ENCODE data around the gene SUOX. TPM values are rescaled to one million over a fixed set of nuclear protein-coding genes. Genes with fewer than 3 reads are reported as not detected.
"Not testable (repeated sequence)": the region's sequence is repeated elsewhere in the genome, so short reads cannot be mapped to it uniquely, and the experiment has no call there.

The SUOX gene
- total RNA-seq, 1 experiment from 2014 or later, result 20.7 TPM

GRCh38 chr12:56001487-56002100 is 4.5 kb downstream of the SUOX start:
- H3K27ac ChIP-seq (ENCODE audit: low read length), result no peak overlapping the region
- H3K4me1 ChIP-seq (ENCODE audit: control insufficient read depth, insufficient read depth, low read length), result no peaks in the 10 kb centered on the region
- POLR2A ChIA-PET, result interaction anchor here (0.5 kb wide), 1 partner anchor 28 kb away, joined by 5 read pairs; the partner anchor contains the start of gene RAB5B
- no TSS peak for BruUV-seq (replicated peaks)
- intact Hi-C loops (cut with micrococcal nuclease; ENCODE audit: unreplicated experiment) (no loop called here), in situ Hi-C loops (cut with HindIII; ENCODE audit: low pct_unique_long_range_greater_than_20kb, low sequenced_read_pairs) (no loop called here)
- CTCF ChIA-PET, result no interaction called here
- no peak for ATAC-seq
- no peaks in the 10 kb centered on the region for H3K27me3 ChIP-seq (ENCODE audit: control insufficient read depth, insufficient read depth, low read length)
- no peak for TF ChIP-seq TCF7L2 (IDR thresholded peaks at IDR 0.05; ENCODE audit: low read depth, low read length)
- no peak for TF ChIP-seq POLR2AphosphoS5 (IDR thresholded peaks at IDR 0.05; ENCODE audit: low read depth, low read length)
- no peak for TF ChIP-seq CTCF (IDR thresholded peaks at IDR 0.05)
- no peak for TF ChIP-seq REST (IDR thresholded peaks at IDR 0.05; ENCODE audit: insufficient read depth in 1 of 2, low read depth in 2 of 2, low read length in 1 of 2)
- TF ChIP-seq SIN3A (IDR thresholded peaks at IDR 0.05; ENCODE audit: borderline replicate concordance, insufficient read depth, low read depth, low read length), result no peak
- no peak for DNase-seq (ENCODE audit: low read depth, low spot score)
- H3K4me3 ChIP-seq (ENCODE audit: low read depth in 2 of 2, low read length in 2 of 2), result no peak overlapping the region
- H3K36me3 ChIP-seq (ENCODE audit: control insufficient read depth, insufficient read depth, low read length), result no peaks in the 10 kb centered on the region; the same call in 1 of the 2 replicates
- no peaks in the 10 kb centered on the region for H3K9me3 ChIP-seq (ENCODE audit: control insufficient read depth, insufficient read depth, low read depth, low read length)

- POLR2A ChIA-PET, result interaction anchor here (0.5 kb wide), 1 partner anchor 95 kb away, joined by 3 read pairs; no protein-coding TSS in a partner anchor
- DNase-seq (ENCODE audit: low read depth, low spot score); H3K9me3 ChIP-seq (ENCODE audit: control insufficient read depth, insufficient read depth, low read depth, low read length); H3K27ac ChIP-seq (ENCODE audit: low read length); intact Hi-C loops (cut with micrococcal nuclease; ENCODE audit: unreplicated experiment); H3K27me3 ChIP-seq (ENCODE audit: control insufficient read depth, insufficient read depth, low read length); H3K4me3 ChIP-seq (ENCODE audit: low read depth in 2 of 2, low read length in 2 of 2); in situ Hi-C loops (cut with HindIII; ENCODE audit: low pct_unique_long_range_greater_than_20kb, low sequenced_read_pairs); H3K36me3 ChIP-seq (ENCODE audit: control insufficient read depth, insufficient read depth, low read length); BruUV-seq (replicated peaks); H3K4me1 ChIP-seq (ENCODE audit: control insufficient read depth, insufficient read depth, low read length); ATAC-seq; CTCF ChIA-PET: not testable (repeated sequence)
Observed at GRCh38 chr12:56003376-56003775, 6.3 kb downstream of the SUOX start.

GRCh38 chr12:56004211-56004610 is 7.1 kb downstream of the SUOX start:
- H3K9me3 ChIP-seq (ENCODE audit: control insufficient read depth, insufficient read depth, low read depth, low read length), result no peaks in the 10 kb centered on the region
- H3K4me1 ChIP-seq (ENCODE audit: control insufficient read depth, insufficient read depth, low read length), result peaks cover 5% of the 10 kb centered on the region; the same call in 1 of the 2 replicates
- no TSS peak for BruUV-seq (replicated peaks)
- in situ Hi-C loops (cut with HindIII; ENCODE audit: low pct_unique_long_range_greater_than_20kb, low sequenced_read_pairs) (no loop called here), intact Hi-C loops (cut with micrococcal nuclease; ENCODE audit: unreplicated experiment) (no loop called here)
- CTCF ChIA-PET, result no interaction called here
- no peak for DNase-seq (ENCODE audit: low read depth, low spot score)
- POLR2A ChIA-PET, result no interaction called here
- TF ChIP-seq SIN3A (IDR thresholded peaks at IDR 0.05; ENCODE audit: borderline replicate concordance, insufficient read depth, low read depth, low read length) (no peak), REST (IDR thresholded peaks at IDR 0.05; ENCODE audit: insufficient read depth in 1 of 2, low read depth in 2 of 2, low read length in 1 of 2) (no peak), TCF7L2 (IDR thresholded peaks at IDR 0.05; ENCODE audit: low read depth, low read length) (no peak), POLR2AphosphoS5 (IDR thresholded peaks at IDR 0.05; ENCODE audit: low read depth, low read length) (no peak), CTCF (IDR thresholded peaks at IDR 0.05) (no peak)
- H3K36me3 ChIP-seq (ENCODE audit: control insufficient read depth, insufficient read depth, low read length), result no peaks in the 10 kb centered on the region
- no peaks in the 10 kb centered on the region for H3K27me3 ChIP-seq (ENCODE audit: control insufficient read depth, insufficient read depth, low read length)
- no peak overlapping the region for H3K4me3 ChIP-seq (ENCODE audit: low read depth in 2 of 2, low read length in 2 of 2)
- no peak for ATAC-seq
- H3K27ac ChIP-seq (ENCODE audit: low read length), result no peak overlapping the region

Measured in Panc1 (cell line).